GM10266 (cell line): ENCODE results near the gene PIK3R4.

Source experiments
- DNase-seq: peaks from one replicate; pipeline ENCODE4 v3.0.0; 2012; ENCODE audit errors: extremely low spot score
- CTCF ChIP-seq: IDR thresholded peaks from 2 replicates; pipeline ENCODE4 v1.5.1; 2012; ENCODE audit warnings: mild to moderate bottlenecking, low read depth; ENCODE audit not compliant: control insufficient read depth, insufficient read depth; ENCODE audit errors: missing control alignments

The PIK3R4 gene

GRCh38 chr3:130656627-130657026 lies 90.0 kb downstream of the PIK3R4 start:
- DNase-seq = no peak
- TF ChIP-seq CTCF = no peak

GRCh38 chr3:130654921-130655320 lies 91.7 kb downstream of the PIK3R4 start:
- no peak for DNase-seq

GRCh38 chr3:130654091-130654490 lies 92.5 kb downstream of the PIK3R4 start:
- no peak for DNase-seq
- TF ChIP-seq CTCF = no peak

More at GRCh38 chr3:130654921-130655320, 91.7 kb downstream of the PIK3R4 start:
- no peak for TF ChIP-seq CTCF

- TF ChIP-seq CTCF = no peak
- no peak for DNase-seq
Measured at GRCh38 chr3:130649061-130649654, 97.5 kb downstream of the PIK3R4 start.

- TF ChIP-seq CTCF = no peak
Measured at GRCh38 chr3:130648293-130648692, 98.3 kb downstream of the PIK3R4 start.

GRCh38 chr3:130645261-130645660 lies 101.4 kb downstream of the PIK3R4 start:
- no peak for TF ChIP-seq CTCF
- DNase-seq = no peak

More at GRCh38 chr3:130648293-130648692, 98.3 kb downstream of the PIK3R4 start:
- DNase-seq = no peak

- TF ChIP-seq CTCF = no peak
Measured at GRCh38 chr3:130644628-130645253, 101.9 kb downstream of the PIK3R4 start.

More at GRCh38 chr3:130644628-130645253, 101.9 kb downstream of the PIK3R4 start:
- DNase-seq = no peak
